A549 (cell line): ENCODE data around the gene MEF2C. TPM values are rescaled to one million over a fixed set of nuclear protein-coding genes. Genes with fewer than 3 reads are reported as not detected.

Experiments
- ATAC-seq, 2 experiments: fragments of 200-7000 bp in 1 of 2; fragments of >200 bp in 1 of 2; cut with Nextera tagmentation in 1 of 2; cut with Tn5 transposase in 1 of 2; 3 replicates each; pipeline versions ENCODE4 v1.8.0 to v1.9.1; 2018 to 2020; ENCODE audit warnings: mild to moderate bottlenecking in 1 of 2, moderate library complexity in 1 of 2
- CTCF ChIA-PET: fragments of 300-600 bp; sonication (Branson Sonifier 250); formaldehyde crosslinking; extraction: SDS; loops from one replicate; lab custom pipeline; 2021; ENCODE audit warnings: antibody characterized with exemption, inconsistent platforms; lab: Yijun Ruan, JAX
- POLR2A ChIA-PET: fragments of 350-600 bp; formaldehyde crosslinking; extraction: SDS; loops from one replicate; lab custom pipeline; 2021; ENCODE audit warnings: antibody characterized with exemption, inconsistent platforms; lab: Yijun Ruan, JAX
- DNase-seq, 2 experiments: peaks; one replicate each; pipeline versions ENCODE4 v3.0.0 to v3.0.0-alpha.2; 2011 to 2016; ENCODE audit warnings: low read depth in 1 of 2, low spot score in 1 of 2
- FAIRE-seq: peaks from 2 replicates; lab custom pipeline; 2011; peaks lifted over from hg19 to GRCh38; lab: Jason Lieb, UNC
- H3K27ac ChIP-seq, 2 experiments: fragments of >200 bp; sonication (Bioruptor Twin); formaldehyde crosslinking; 3 replicates each; pipeline ENCODE4 v1.5.1; 2016 to 2017
- H3K4me1 ChIP-seq: fragments of >200 bp; sonication (Bioruptor Twin); formaldehyde crosslinking; 3 replicates; pipeline ENCODE4 v1.6.1; 2016
- H3K4me2 ChIP-seq: fragments of >200 bp; sonication (Bioruptor Twin); formaldehyde crosslinking; 3 replicates; pipeline ENCODE4 v1.6.1; 2016
- H3K4me3 ChIP-seq: fragments of >200 bp; sonication (Bioruptor Twin); formaldehyde crosslinking; 3 replicates; pipeline ENCODE4 v1.5.1; 2016
- H3K9me3 ChIP-seq: fragments of >200 bp; sonication (Bioruptor Twin); formaldehyde crosslinking; 3 replicates; pipeline ENCODE4 v1.6.1; 2016
- CEBPB ChIP-seq, 2 experiments: fragments of >200 bp in 1 of 2; sonication (Bioruptor Twin) in 1 of 2; formaldehyde crosslinking in 1 of 2; IDR thresholded peaks; 2 replicates each; pipeline ENCODE4 v1.6.1; 2012 to 2016
- CHD4 ChIP-seq: fragments of 200-600 bp; sonication (generic); IDR thresholded peaks from 2 replicates; pipeline ENCODE4 v1.6.1; 2016; ENCODE audit warnings: antibody characterized with exemption, mild to moderate bottlenecking, borderline replicate concordance
- E2F6 ChIP-seq: IDR thresholded peaks from 2 replicates; pipeline ENCODE4 v1.6.1; 2012; ENCODE audit warnings: low read depth, borderline replicate concordance
- EP300 ChIP-seq, 2 experiments: fragments of >200 bp; sonication (Bioruptor Twin); formaldehyde crosslinking; IDR thresholded peaks; 2 replicates in 1 of 2; 3 replicates in 1 of 2; pipeline ENCODE4 v1.6.1; 2016 to 2017
- FOSL2 ChIP-seq, 2 experiments: fragments of 450-650 bp in 1 of 2; fragments of >200 bp in 1 of 2; sonication (Bioruptor Twin) in 1 of 2; formaldehyde crosslinking; IDR thresholded peaks; 2 replicates each; pipeline versions ENCODE4 v1.5.0 to v1.6.1; 2016 to 2020; ENCODE audit warnings: mild to moderate bottlenecking in 1 of 2, moderate library complexity in 1 of 2
- FOXS1 ChIP-seq: fragments of 250-450 bp; sonication (Bioruptor Pico); IDR thresholded peaks from 2 replicates; pipeline ENCODE4 v1.5.0; 2020; ENCODE audit warnings: mild to moderate bottlenecking, moderate library complexity
- HDAC2 ChIP-seq: fragments of 200-600 bp; sonication (generic); IDR thresholded peaks from 2 replicates; pipeline ENCODE4 v1.6.1; 2016
- HES2 ChIP-seq: fragments of >200 bp; sonication (Bioruptor Twin); formaldehyde crosslinking; IDR thresholded peaks from 2 replicates; pipeline ENCODE4 v1.6.1; 2016
- JUNB ChIP-seq: fragments of >200 bp; sonication (Bioruptor Twin); formaldehyde crosslinking; IDR thresholded peaks from 2 replicates; pipeline ENCODE4 v1.6.1; 2016
- KDM5A ChIP-seq: fragments of 200-600 bp; sonication (generic); IDR thresholded peaks from 2 replicates; pipeline ENCODE4 v1.6.1; 2016; ENCODE audit warnings: antibody characterized with exemption, mild to moderate bottlenecking
- REST ChIP-seq: fragments of 200-600 bp; sonication (generic); IDR thresholded peaks from 2 replicates; pipeline ENCODE4 v1.6.1; 2016; ENCODE audit warnings: antibody characterized with exemption, mild to moderate bottlenecking, moderate library complexity
- TP53 ChIP-seq: fragments of 250-450 bp; sonication (Bioruptor Pico); IDR thresholded peaks from 2 replicates; pipeline ENCODE4 v1.5.0; 2021; ENCODE audit warnings: mild to moderate bottlenecking, moderate library complexity
- WGBS: methylation state at CpG from one replicate; pipeline ENCODE4 v1.1.6; 2017; ENCODE audit errors: missing lambda C conversion rate; 5-methylcytosine and 5-hydroxymethylcytosine counted together
- polyA plus RNA-seq, 4 experiments: library from polyadenylated mRNA; depleted of rRNA in 3 of 4; stranded (reverse); fragments of >200 nt; fragmentation: RNase III in 1 of 4; extraction: RNeasy Plus Mini Kit Qiagen cat#74134 plus additional on column Dnase treatment in 1 of 4; gene quantifications; 2 replicates in 3 of 4; 3 replicates in 1 of 4; pipeline ENCODE4 v1.2.3, GENCODE V29; 2011 to 2017
- TF ChIP-seq, protein P1 (sequence below): fragments of >200 bp; sonication (Bioruptor Twin); formaldehyde crosslinking; IDR thresholded peaks from 3 replicates; pipeline ENCODE4 v1.6.1; 2016
- TF ChIP-seq, protein P2 (sequence below): fragments of >200 bp; sonication (Bioruptor Twin); formaldehyde crosslinking; IDR thresholded peaks from 3 replicates; pipeline ENCODE4 v1.5.1; 2016

MEF2C gene
- polyA plus RNA-seq, 2 of the 4 experiments (the other 2 are of a cell fraction) = 0.03 to 0.06 TPM

DNA sequence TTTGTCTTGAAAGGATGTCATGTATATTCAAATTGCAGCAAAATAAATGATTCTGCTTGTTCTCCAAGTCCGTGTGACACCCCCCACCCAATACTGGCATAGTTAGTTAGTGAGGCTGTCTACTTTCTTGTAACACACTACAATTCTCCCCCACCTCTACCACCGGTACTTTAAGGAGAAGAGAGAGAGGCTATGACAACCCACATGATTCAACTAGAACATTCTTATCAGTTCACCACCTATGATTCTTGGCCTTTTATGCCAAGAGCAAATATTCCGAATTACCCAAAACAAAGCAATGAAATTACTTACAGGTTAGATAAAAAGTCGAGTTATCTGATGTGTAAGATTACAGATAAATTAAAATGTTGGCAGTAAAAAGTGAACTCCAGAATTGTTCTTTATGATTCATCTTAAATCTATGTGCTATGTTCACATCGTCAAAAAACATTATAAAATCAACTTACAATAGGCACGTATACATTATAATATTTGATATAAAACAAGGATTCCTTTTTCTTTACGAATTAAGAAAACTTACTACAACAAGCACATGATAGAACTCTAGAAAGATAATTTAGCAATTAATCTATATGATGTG lies 14.4 kb downstream of the MEF2C start:
- no peak overlapping the region for H3K4me3 ChIP-seq
- TF ChIP-seq, protein P1, sequence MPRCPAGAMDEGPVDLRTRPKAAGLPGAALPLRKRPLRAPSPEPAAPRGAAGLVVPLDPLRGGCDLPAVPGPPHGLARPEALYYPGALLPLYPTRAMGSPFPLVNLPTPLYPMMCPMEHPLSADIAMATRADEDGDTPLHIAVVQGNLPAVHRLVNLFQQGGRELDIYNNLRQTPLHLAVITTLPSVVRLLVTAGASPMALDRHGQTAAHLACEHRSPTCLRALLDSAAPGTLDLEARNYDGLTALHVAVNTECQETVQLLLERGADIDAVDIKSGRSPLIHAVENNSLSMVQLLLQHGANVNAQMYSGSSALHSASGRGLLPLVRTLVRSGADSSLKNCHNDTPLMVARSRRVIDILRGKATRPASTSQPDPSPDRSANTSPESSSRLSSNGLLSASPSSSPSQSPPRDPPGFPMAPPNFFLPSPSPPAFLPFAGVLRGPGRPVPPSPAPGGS = no peak
- TF ChIP-seq HES2 = no peak
- TF ChIP-seq REST = no peak
- no peak for TF ChIP-seq E2F6
- TF ChIP-seq JUNB = no peak
- TF ChIP-seq FOXS1 (CRISPR knock-in tag) = no peak
- ChIA-PET CTCF (no interaction called here), POLR2A (no interaction called here)
- H3K27ac ChIP-seq = no peak overlapping the region
- FAIRE-seq = no peak
- no peak overlapping the region for H3K4me2 ChIP-seq
- no peak for ATAC-seq
- no peak for DNase-seq
- H3K9me3 ChIP-seq = no peaks in the 10 kb centered on the region
- H3K4me1 ChIP-seq = no peaks in the 10 kb centered on the region
- WGBS = 34% methylated on average over 7 of the region's 7 CpGs

DNA sequence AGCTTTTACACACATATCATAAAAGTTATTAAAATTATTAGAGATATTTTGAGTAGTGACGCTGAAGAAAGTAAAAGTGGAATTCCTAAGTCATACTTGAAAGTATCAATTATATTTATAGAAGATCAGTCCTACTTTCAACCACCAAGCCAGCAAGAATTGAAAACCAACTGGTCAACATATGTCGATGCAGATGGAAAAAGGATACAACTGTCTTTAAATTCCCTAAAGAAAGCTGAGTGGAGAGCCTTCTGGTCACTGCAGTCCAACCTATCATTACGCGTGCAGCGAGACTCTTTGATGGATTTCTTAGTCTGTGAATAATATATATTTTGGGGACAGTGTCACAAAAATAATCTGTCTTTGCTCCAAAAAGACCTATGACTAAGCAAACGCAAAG lies 15.3 kb downstream of the MEF2C start:
- no peaks in the 10 kb centered on the region for H3K9me3 ChIP-seq
- FAIRE-seq = no peak
- no peaks in the 10 kb centered on the region for H3K4me1 ChIP-seq
- no peak for DNase-seq
- TF ChIP-seq CHD4 (no peak), E2F6 (no peak), EP300 (IDR thresholded peaks at IDR 0.05) (no peak), HDAC2 (no peak), CEBPB (IDR thresholded peaks at IDR 0.05) (no peak), FOSL2 (IDR thresholded peaks at IDR 0.05) (no peak), FOSL2 (CRISPR knock-in tag; IDR thresholded peaks at IDR 0.05) (no peak), TP53 (CRISPR knock-in tag) (no peak), REST (no peak), KDM5A (no peak)
- TF ChIP-seq, protein P2, sequence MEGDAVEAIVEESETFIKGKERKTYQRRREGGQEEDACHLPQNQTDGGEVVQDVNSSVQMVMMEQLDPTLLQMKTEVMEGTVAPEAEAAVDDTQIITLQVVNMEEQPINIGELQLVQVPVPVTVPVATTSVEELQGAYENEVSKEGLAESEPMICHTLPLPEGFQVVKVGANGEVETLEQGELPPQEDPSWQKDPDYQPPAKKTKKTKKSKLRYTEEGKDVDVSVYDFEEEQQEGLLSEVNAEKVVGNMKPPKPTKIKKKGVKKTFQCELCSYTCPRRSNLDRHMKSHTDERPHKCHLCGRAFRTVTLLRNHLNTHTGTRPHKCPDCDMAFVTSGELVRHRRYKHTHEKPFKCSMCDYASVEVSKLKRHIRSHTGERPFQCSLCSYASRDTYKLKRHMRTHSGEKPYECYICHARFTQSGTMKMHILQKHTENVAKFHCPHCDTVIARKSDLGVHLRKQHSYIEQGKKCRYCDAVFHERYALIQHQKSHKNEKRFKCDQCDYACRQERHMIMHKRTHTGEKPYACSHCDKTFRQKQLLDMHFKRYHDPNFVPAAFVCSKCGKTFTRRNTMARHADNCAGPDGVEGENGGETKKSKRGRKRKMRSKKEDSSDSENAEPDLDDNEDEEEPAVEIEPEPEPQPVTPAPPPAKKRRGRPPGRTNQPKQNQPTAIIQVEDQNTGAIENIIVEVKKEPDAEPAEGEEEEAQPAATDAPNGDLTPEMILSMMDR = no peak
- no peak overlapping the region for H3K27ac ChIP-seq
- H3K4me3 ChIP-seq = no peak overlapping the region
- POLR2A ChIA-PET = no interaction called here
- WGBS = 57% methylated on average over 6 of the region's 6 CpGs
- no peak overlapping the region for H3K4me2 ChIP-seq
- ATAC-seq = no peak
- CTCF ChIA-PET = no interaction called here
